Neural crest cell (in vitro differentiated cells): ENCODE data around the gene IQCN. TPM values are rescaled to one million over a fixed set of nuclear protein-coding genes. Genes with fewer than 3 reads are reported as not detected.

ENCODE experiments used
- DNase-seq: peaks from one replicate; pipeline ENCODE4 v3.0.0; 2021; ENCODE audit warnings: low read depth, mixed read lengths, low spot score
- H3K27ac Mint-ChIP-seq: one replicate; pipeline ENCODE4 v1.8.0; 2021; ENCODE audit warnings: mild to moderate bottlenecking, mixed read lengths; ENCODE audit not compliant: unreplicated experiment
- H3K27me3 Mint-ChIP-seq: 2 replicates; pipeline ENCODE4 v1.8.0; 2021; ENCODE audit warnings: low read depth, mild to moderate bottlenecking, mixed read lengths
- H3K36me3 Mint-ChIP-seq: 2 replicates; pipeline ENCODE4 v1.8.0; 2021; ENCODE audit warnings: low read depth, mild to moderate bottlenecking, mixed read lengths
- H3K4me1 Mint-ChIP-seq: 2 replicates; pipeline ENCODE4 v1.8.0; 2021; ENCODE audit warnings: mixed read lengths
- H3K4me3 Mint-ChIP-seq: one replicate; pipeline ENCODE4 v1.8.0; 2021; ENCODE audit warnings: mild to moderate bottlenecking, mixed read lengths
- H3K9me3 Mint-ChIP-seq: 2 replicates; pipeline ENCODE4 v1.8.0; 2021; ENCODE audit warnings: mixed read lengths
- CTCF ChIP-seq: fragments of 200-600 bp; sonication (generic); conservative IDR thresholded peaks from 2 replicates; pipeline ENCODE4 v1.5.0; 2021; ENCODE audit warnings: antibody characterized with exemption, mild to moderate bottlenecking
- total RNA-seq: library from RNA; stranded (reverse); gene quantifications from 2 replicates; pipeline ENCODE4 v1.2.1, GENCODE V29; 2021

The IQCN gene
- total RNA-seq, 1 donor from 2014 or later: 2.2 TPM

DNA sequence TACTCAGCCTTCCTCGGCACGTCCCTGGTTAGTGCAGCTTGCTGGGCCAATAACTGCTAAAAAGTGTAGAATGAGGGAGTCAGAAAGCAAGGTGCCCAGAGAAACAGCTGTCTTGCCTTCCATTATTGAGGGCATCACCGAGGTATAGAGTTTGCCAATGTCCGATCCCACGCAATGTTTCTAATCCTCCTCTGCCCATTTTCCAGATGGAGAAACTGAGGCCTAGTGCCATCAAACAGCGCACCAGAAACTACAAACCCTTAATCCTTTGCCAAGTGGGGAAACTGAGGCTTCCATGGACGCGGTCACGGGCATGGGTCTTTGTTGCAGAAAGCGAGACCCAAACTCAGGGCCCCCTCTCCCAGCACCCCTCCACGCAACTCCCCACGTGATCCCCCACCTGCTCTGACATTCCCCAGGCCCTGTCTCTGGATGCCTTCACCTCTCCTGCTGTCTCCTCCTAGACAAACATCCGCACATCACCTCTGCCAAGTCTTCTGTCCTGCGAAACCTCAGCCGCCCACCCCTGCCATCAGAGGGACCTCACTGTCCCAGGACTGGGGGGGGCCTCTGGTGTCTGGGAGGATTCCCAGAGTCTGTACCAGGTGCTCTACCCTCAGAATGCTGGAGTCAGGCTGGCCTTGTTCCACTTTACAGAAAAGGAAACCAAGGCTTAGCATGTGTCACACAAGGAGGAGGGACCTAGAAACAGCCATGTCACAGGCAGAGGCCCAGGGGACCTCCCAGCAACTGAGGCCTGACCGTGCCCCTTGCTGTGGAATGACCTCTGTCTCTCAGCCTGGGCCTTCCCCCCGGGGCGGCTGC lies 47.1 kb downstream of the IQCN start:
- no peak overlapping the region for H3K4me3 Mint-ChIP-seq
- DNase-seq: no peak
- H3K27me3 Mint-ChIP-seq: peaks cover 76% of the 10 kb centered on the region
- no peaks in the 10 kb centered on the region for H3K36me3 Mint-ChIP-seq
- TF ChIP-seq CTCF: no peak
- no peak overlapping the region for H3K27ac Mint-ChIP-seq
- peaks cover 8% of the 10 kb centered on the region for H3K4me1 Mint-ChIP-seq
- peaks cover 2% of the 10 kb centered on the region for H3K9me3 Mint-ChIP-seq

DNA sequence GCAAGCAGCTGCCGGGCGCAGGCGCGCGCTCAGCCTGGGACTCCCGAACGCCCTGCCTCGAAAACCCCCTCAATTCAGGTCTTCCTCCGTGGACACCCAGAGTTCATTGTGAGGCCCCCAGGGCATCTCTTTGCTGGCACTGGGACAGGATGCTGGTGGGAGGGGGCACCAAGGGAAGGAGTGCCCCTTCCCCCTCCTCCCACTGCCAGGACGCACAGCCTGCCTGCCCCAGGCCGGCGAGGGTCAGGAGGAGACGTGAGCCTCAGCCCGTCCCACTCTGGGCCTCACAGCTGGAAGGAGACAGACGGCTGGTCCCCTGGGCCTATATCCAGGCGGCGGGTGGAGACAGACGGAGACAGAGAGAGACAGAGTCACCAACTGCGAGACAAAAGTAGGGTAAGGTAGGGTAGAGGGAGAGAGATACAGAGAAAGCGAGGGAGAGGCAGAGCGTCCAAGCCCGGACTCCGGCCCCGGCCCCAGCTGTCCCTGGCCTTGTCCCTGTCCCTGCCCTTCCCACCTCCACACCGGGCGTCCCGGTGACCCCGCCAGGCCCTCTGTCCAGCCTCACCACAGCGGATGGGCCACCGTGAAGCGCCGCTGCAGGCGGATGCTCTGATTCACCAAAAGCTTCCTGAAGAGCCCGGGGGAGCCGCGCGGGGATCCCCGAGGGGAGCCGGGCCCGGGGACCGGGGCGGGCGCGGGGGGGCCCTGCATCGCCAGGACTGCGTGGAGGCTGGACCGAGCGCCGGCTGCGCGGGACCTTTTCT lies 48.4 kb downstream of the IQCN start, which contains the start of gene PDE4C:
PDE4C (minus strand) TSS at position 737 of the 767 bp plus-strand sequence; CDS start at position 714, 23 bp downstream.
- Mint-ChIP-seq H3K27ac (no peak within 1 kb of the TSS), H3K4me3 (no peak within 1 kb of the TSS), H3K4me1 (peaks cover 8% of the 10 kb centered on the region), H3K36me3 (no peaks in the 10 kb centered on the region), H3K27me3 (peaks cover 75% of the 10 kb centered on the region), H3K9me3 (peaks cover 2% of the 10 kb centered on the region)
- DNase-seq: no peak
- no peak for TF ChIP-seq CTCF

DNA sequence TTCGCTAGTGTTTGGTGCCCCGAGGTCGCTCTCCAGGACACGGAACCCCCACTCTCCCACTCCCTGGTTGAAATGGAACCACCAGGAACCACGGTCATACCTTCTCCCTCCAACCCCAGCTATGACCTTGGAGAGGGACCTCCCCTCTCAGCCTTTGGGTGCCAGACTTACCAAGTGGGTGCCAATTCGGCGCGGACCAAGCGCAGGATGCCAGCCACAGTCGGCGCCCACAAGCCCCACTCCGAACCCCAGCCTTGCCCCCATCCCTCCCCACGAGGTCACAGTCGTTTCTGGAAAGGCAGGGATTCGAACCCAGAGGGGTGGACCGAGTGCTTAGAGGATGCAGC lies 48.9 kb downstream of the IQCN start:
- peaks cover 8% of the 10 kb centered on the region for H3K4me1 Mint-ChIP-seq
- H3K27ac Mint-ChIP-seq: no peak overlapping the region
- H3K36me3 Mint-ChIP-seq: no peaks in the 10 kb centered on the region
- TF ChIP-seq CTCF: no peak
- peaks cover 2% of the 10 kb centered on the region for H3K9me3 Mint-ChIP-seq
- no peak overlapping the region for H3K4me3 Mint-ChIP-seq
- DNase-seq: no peak
- H3K27me3 Mint-ChIP-seq: peaks cover 74% of the 10 kb centered on the region

DNA sequence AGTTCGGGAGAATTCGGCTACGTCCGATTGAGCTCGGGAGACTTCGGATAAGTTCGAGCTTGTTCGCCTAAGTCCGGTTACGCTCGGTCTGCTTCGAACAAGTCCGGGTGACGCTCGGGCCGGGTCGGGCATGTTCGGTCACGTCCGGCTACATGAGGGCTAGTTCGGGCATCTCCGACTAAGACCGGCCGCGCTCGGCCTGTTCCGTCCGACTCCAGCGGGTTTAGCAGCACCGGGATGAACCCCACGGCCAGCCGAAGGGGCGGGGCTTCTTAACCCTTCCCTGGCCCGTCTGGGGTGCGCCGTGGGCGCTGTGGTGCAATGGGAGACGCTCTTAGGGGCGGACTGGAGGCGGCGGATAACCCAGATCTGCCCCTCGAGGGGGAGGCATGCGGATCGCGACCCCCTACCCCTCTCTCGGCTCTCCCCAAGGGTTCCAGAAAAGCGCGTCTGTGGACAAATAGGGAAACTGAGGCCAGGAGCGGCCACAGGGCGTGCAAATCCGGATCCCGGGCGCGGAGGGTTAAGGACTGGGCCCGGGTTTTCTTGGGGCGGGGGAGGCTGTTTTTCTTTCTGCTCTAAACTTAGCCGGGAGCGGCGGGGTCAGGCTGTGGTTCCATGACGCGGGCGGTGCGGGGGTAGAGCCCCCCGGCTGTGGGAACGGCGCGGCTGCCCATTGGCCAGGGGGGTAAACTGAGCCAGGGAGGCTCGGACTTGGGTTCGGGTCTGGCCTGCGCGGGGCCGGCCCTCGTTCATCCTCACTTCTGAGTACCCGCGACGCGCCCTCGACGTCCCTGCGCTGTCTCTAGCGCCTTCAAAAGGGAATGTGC lies 49.5 kb downstream of the IQCN start:
- Mint-ChIP-seq H3K4me1 (peaks cover 8% of the 10 kb centered on the region), H3K9me3 (peaks cover 2% of the 10 kb centered on the region), H3K4me3 (peak overlapping the region; percentile 91), H3K27ac (peak overlapping the region; percentile 92), H3K27me3 (peaks cover 75% of the 10 kb centered on the region), H3K36me3 (no peaks in the 10 kb centered on the region)
- TF ChIP-seq CTCF: no peak
- DNase-seq: peak; percentile 96

GRCh38 chr19:18223860-18224524 lies 50.3 kb downstream of the IQCN start:
- H3K9me3 Mint-ChIP-seq: peaks cover 2% of the 10 kb centered on the region
- H3K27me3 Mint-ChIP-seq: peaks cover 78% of the 10 kb centered on the region
- peaks cover 8% of the 10 kb centered on the region for H3K4me1 Mint-ChIP-seq
- peak overlapping the region; percentile 91 for H3K4me3 Mint-ChIP-seq
- DNase-seq: peak; percentile 64
- no peak for TF ChIP-seq CTCF
- peak overlapping the region; percentile 92 for H3K27ac Mint-ChIP-seq
- no peaks in the 10 kb centered on the region for H3K36me3 Mint-ChIP-seq
